ENCODE results near the gene H1-8.

H1-8 gene

DNA sequence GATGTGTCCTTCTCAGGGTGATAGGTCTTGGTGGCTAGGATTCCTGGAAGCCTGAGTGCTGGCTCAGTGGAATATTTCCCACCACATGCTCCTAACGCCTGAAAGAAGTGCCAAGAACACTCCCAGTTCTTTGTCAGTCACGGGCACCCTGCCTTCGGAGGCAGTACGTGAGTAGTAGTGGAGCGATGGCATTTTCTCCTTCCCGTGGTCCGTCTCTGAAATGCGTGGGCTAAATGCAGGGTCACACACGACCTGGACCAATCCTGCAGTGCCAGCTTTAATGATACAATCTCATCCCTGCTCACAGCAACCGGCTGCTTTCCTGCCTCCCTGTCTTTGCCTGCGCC is 14.5 kb downstream of the H1-8 start:
- DNase-seq = no peak

DNA sequence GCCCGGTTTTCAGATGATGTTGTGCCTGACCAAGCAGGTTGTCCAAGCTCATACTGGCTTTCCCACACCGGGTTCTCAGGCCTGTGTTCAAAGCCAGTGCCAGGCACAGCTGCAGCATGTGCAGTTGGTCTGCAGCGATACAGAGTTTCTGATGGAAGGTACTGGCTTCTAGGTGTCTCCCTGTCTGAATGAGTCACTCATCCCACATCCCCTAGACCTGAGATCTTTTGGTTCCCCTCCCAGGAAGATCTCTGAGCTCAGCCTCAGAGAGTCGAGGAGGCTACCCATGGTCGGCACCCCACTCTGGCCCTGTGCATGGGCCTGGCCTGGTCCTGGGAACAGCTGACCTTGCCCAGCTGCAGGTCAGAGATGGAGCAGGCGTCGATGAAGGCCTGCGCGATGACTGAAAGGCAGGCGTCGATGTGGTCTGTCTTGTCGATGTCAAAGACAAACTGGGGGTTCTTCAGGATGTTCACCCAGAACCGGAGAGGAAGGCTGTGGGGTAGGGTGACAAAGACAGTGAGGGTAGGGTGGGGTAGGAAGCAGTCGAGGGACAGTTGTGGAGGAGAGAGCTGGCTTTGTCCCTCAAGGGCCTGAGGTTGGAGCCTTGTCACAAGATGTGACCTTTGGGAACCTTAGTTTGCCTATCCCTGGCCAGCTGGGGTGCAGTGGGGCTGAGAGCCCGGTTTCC is 15.3 kb downstream of the H1-8 start:
- DNase-seq = no peak

DNA sequence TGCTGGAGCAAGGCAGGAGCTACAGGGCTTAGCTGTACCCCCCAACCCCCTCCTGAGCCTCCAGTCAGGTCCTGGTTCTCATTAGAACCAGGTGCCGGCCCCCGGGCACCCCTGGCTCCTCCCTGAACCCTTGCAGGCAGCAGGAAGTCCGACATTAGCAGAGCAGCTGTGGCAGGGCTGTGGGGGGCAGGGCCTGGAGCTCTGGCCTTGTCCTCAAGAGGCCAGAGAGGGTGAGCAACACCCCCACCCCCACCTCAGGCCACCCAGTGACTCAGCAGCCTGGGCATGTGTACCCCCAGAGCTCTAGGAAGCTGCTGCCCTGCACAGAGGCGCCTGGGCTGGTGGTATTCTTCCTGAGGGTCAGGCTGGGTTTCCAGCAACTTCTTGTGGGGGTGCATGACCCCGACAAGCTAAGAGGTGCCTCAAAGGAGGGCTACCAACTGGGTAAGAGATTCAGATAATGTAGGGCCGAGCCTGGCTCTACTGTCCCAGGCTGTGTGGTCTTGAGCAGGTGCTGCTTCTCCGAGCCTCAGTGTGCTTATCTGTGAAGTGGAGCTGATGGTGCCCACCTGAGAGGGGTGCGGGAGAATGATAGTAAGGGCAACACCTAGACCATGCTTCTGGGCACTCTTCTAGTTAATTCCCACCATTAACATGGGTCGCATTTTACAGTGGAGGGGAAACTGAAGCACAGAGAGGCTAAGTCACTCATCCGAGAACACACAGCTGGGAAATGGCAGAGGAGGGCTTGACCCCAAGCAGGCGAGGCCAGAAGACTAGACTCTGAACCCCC is 16.0 kb downstream of the H1-8 start:
- peak; percentile 24 for DNase-seq

DNA sequence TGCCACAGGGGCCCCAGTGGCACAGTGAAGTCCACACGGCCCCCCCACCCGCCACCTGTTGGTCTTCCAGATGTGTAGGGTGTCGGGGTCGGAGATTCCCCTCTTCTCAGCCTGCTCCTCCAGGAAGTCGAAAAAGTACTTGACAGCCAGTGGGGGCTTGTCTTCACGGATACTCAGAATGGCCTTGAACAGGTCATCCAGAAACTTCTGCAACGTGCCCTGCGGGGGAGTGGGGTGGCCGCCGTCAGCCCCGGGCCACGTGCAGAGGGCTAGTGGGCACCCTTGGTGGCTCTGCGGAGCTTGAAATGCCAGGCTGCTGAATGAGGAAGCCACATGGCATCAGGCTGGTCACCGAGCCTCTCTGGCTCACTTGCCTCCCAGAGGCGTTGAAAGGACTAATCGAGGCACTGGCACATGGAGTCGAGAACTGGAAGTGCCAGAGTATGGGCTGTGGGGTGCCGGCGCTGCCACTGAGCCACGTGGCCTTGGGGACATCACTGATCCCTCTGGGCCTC is 16.6 kb downstream of the H1-8 start:
- no peak for DNase-seq

DNA sequence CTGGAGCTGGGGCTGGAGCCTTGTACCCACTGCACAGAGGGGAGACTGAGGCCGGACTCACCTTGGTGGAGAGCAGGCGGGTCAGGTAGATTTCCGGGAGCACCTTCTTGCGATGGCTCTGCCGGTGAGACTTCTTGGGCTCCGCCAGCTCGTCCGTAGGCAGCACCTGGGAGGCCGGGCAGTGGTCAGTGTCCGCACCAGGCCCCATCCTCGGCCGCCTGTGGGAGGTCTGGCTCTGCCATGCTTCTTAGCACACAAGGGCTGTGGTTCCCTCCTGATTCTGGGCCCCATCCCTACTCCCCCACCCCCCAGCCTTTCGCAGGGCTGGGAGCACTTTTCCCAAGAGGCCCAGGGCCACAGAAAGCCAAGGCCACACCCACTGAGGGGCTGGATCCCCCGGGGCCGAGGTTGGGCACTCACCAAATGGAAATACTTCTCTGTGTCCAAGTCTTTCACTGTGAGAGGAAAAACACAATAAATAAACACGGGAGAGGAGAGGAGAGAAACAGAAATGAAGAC is 17.4 kb downstream of the H1-8 start:
- peak; percentile 45 for DNase-seq

DNA sequence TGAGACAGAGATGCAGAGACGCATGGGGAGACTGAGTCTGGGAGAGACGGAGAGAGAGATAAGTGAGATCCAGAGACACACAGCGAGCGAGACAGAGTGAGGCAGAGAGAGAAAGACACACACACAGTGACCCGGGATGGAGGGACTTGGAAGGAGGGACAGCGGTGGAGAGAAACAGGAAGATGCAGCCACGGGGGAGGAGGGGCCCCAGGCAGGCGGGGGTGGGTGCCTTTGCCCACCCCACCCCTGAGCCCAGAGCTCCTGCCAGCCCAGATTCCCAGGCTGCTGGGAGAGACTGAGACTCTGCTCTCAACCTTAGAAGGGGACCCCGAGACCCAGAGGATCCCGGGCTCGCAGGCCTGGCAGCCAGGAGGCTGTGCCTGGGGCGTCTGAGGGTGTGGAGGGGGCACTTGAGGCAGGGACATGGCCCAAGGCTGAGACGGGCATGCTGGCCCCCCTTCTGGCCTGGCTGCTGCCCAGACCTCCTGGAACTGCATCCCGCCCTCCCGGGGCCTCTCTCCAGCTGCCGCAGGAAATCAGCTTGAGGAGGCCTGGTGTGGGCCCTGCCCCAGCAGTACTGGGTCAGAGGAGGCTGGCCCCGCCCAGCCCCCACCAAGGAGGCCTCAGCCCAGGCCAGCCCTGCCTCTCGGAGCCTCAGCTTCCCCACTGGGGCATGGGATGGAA is 18.1 kb downstream of the H1-8 start:
- peak; percentile 57 for DNase-seq

DNA sequence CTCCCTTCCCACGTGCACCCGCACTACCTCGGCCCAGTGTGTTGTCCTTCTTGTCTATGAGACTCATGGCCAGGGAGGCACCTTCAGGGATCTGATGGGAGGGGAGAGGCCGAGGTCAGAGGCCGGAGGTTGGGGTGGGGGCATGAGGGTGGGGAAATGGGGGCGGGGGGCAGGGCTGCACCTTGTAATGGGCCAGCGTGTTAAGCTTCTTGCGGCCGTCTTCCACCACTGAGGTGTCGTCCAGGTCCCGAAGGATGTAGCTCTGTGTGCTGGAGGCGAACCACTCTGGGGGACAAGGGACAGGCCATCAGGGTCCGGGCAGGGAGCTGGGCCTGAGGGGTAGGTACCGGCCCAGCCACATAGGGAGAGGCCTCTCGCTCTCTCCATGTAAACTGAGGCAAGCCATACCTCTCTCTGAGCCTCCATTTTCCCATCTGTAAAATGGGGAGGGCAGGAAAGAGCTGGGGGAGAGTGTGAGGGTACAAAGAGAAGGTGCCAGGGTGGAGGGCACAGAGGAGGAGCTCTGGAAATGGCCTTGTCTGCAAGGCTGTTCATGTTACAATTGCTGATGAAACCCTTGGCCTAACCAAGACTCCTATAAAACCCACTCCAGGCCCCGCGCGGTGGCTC is 18.8 kb downstream of the H1-8 start:
- no peak for DNase-seq

DNA sequence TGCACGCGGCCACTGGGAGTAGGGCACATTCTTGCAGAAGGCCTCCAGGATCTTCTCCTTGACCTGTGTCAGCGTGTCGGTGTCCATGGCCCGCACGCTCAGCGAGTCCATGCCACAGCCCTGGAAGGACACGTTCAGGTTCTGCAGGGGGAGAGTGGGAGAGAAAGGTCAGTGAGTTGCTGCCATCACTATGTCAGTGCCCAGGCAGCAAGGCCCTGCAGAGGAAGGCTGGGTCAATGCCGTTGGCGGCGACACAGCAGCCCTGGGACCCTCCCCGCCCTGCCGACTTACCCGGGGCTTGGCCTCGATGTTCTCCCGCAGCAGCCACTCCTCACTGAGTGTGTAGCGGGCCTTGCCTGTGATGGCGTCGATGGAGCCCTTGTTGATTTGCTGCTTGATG is 19.8 kb downstream of the H1-8 start:
- DNase-seq = no peak

DNA sequence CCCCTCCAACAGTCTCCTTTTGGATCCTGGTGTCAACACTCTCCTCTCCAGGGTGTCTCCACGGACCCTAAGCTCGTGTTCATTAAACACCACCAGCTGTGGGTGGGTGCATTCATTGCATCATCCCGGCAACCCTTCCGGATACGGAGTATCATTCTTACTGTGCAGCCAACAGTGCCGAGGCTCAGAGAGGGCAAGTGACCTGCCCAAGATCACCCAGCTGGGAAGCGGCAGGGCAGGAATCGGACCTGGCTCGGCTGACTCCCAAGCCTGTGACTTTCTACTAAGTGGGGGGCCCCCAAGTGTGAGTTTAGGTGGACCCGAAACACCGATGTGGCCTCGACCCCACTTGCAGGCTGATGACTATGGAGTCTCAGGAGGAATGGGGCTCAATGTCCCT is 20.4 kb downstream of the H1-8 start:
- no peak for DNase-seq

DNA sequence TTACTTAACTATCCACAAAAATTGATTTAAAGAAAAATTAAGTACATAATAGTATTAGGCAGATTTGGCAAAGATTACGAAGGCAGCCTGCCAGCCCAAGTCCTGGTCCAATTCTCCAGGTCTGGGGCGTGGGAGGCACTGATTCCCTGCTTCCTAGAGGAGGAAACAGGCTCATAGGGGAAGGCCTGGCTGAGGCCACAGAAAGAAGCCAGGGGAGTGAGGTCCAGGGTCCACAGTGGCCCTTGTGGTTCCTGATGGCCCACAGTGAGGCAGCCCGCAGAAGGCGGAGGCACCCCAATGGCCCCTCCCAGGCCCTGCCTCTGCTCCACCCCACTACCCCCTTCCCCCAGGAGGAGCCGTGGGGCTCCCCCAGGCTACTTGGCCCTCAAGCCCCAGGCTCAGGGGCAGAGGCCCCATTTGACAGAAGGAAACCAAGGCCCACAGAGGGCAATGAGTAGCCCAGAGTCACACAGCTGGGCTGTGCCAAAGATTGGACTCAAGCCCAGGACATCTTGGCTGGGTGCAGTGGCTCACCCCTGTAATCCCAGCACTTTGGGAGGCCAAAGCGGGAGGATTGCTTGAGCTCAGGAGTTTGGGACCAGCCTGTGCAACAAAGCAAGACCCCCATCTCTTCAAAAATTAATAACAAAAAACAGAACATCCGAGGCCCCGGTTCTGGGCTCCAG is 21.0 kb downstream of the H1-8 start:
- DNase-seq = no peak

DNA sequence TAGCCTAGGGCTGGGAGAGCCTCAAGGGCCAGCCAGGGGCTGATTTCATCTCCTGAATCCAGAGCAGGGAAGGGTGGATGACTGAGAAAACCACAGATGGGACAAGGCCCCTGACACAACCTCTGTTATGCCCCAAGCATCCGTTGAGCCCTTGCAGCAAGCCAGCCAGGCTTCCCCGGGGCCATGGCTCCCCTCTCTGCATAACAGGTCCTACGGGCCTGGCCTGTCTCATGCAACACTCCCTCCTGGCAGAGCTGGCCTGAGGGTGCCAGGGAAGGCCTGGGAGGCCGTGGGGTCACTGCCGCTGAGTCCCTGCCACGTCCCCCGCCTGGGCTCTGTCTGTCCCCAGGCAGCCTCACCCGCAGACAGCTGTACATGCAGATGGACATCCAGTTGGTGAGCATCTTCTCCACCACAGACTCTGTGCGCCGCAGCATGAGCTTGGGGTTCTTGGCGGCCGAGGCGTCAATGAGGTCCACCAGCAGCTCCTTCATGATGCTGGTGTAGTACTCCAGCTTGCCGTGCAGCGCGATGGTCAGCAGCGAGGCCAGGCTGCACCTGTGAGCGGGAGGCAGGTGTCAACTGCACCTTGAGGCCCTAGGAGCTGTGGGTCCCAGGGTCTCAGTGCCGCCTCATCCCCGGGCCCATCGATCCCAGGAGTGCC is 22.1 kb downstream of the H1-8 start:
- no peak for DNase-seq

DNA sequence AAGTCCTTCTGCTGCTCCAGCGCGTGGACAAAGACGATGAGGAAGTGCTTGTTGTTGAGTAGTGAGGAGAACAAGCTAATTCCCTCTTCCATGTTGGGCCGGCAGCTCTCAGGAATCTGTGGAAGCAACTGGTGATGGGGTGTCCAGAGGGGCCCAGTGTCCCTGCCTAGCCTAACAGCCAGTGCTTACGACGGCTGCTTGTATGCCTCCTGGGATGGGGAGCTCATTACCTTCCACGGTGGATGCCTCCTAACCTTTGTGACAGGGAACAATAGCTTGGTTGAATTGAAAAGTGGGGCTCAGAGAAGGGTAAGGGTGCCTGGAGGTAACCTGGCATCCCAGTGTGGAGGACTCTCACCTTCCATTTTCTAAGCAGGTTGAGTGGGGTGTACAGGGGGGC is 22.9 kb downstream of the H1-8 start:
- DNase-seq = no peak

DNA sequence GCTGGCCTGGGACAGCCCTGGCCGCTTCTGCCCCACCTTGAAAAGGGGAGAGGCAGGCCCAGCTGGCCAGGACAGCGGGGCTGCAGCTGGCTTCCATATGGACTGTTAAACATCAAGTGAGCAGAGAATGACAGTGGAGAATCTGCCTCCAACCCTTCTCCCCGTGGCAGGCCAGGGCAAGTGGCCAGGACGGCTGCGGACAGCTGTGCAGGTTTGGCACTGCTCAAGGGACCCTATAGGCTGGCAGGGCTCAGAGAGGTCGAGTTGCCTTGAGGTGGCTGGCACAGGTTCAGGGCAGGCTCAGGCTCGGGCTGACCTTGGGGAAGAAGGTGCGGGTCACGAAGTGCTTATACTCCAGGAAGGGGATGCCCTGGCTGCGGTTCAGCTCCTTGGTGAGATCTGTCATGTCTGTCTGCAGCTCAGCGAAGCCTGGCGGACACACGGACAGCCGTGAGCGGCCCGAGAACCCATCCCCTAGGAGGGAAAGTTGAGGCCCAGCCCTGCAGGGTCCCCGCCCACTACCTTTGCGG is 24.3 kb downstream of the H1-8 start:
- DNase-seq = no peak

DNA sequence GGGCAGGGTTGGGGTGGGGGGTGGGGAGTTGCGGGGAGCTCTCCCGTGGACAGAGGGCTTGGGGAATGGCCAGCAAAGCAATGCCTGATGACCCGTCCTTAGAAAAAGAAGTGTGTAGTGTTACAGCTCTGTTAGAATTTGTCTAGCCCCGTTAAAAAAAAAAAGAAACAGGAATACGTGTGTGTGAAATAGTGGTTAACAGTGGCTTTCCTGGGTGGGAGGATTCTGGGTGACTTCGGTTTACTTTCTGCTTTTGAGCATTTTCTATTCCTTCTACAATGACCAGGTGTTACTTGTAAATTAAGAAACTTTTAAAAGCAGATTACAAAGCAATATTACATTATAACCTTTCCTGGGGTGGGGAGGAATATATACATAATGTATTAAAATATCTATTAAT is 25.0 kb downstream of the H1-8 start:
- no peak for DNase-seq

DNA sequence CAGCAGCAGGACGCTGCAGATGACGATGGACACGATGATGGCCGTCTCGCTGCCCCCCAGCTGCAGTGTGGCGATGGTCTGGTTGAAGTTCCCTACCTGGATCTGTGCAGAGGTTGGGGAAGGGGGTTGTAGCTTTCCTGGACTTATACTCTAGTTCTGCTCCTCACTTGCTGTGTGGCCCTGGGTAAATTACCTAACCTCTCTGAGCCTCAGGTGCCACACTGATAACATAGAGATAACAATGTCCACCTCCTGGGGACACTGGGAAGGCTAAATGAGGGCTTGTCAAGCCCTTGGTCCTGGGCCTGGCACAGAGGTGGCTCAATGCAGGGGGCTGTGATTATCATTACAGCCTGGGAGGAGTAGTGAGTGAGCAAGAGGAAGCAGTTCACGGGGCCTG is 26.9 kb downstream of the H1-8 start:
- no peak for DNase-seq

DNA sequence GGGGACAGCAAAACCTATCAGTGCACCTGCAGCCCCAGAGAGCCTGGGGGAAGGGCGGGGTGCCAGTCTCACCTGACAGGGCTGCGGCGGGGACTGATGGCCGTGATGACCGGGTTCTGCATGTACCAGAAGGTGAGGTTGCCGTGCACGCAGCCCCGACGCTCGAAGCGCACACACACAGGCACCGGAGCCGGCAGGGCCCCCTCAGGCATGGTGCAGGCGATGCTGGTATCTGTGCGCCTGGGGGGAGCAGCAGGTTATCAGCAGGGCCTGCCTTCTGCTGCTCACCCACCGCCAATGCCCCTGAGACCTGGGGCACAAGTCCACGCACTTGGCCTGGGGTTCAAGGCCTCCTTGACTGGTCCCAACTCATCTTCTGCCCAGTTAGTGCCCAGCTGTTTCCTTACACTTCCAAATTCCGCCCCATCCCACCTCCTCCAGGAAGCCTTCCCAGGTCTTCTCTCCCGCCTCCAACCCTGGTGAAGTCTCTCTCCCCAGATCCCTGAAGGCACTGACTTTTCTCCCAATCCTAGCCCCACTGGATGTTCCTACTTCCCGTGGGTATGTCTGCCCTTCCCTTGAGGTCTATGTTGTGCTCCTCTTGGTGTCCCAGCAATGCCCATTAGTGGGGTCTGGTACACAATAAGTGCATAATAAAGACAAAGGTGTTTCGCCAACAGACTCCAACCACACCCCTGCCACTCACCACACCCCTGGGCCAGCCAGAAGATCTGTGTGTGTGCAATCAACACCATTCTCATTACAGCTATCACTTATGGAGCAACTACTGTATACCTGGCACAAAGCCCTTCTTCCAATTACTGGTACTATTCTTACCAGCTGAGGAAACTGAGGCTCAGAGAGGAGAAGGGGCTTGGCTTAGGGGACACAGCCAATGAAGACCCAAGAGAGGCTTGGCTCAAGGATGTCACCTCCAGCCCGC is 28.9 kb downstream of the H1-8 start:
- DNase-seq = no peak

DNA sequence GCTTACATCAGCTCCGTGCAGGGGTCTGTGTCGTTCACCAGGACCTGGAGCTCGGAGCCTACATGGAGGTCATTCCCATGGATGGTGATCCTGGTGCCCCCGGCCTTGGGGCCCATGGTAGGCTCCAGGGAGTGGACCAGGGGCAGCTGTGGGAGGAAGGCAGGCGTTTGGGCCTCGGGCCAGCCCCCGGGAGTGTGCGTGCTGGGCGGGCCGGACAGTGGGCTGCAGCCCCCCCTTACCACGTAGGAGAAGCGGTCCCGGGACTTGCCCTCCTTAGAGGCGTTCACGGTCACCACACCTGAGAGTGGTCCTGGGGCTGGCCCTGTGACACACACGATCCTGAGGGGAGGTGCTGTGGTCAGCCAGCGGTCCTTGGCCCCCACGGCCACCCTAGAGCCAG is 29.6 kb downstream of the H1-8 start:
- DNase-seq = no peak

DNA sequence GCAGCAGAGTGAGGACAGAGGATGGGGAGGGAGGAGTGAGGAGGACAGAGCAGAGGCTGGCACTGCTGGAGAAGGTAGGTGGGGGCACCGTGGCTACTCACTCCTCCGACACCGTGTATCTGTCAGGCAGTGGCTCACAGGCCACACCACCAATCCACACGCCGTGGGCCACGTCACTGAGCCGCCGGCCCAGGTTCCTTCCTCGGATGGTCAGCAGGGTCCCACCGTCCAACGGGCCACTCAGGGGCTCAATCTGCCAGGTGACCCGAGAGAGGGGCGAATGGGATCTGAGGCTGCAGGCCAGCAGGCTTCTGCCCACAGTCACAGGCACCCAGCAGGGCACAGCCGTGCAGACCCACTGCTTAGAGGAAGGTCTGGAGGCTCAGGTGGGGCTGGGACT is 30.5 kb downstream of the H1-8 start:
- DNase-seq = no peak

DNA sequence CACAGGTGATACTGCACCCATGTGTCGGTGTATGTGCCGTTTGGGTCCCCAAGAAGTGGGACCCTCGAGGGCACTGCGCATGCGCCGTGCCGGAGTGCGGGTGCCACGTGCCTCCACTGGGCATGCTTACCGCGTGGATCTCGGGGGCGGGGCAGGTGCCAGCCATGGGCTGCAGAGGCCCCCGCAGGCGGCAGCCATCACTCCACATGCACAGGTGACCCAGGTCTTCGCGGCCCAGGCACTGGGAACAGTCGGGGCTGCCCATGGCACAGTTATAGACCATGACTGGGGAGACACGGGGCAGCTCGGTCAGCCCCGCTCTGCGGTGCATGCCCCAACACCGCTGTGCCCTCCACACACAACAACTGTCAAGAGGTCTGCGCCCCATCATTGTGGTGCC is 31.2 kb downstream of the H1-8 start:
- DNase-seq = no peak

DNA sequence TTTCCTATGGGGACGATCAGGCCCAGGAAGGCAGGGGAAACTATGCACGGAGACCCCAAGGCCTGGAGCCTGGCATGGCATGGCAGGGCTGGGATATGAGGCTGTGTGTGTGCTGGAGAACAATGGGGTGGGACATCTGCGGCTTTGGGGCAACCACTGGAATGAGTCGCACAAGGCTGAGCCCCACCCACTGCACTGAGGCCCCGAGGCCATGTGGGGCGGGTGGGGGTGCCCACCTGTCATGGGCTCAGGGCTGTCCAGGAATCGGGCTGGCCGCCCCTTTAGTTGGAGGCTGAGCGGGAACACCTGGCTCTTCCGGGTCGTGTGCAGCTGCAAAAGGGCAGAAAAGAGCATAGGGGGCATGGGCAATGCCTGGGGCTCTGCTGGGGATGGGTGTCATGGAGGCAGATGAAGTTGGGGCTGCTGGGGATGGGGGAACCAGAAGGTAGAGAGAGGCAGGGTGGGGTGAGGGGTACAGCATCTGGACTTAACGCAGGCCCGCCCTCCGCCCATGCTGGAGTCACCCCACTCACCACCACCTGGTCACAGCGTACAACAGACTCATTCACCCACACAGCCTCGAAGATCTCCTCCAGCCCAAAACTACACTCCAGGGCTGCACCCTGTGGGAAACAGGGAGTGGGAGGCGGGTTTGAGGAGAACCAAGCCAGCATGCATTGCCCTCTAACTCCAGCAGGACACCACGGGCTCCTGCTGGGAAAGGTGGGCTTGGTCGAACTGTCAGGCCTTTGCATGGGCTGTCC is 32.4 kb downstream of the H1-8 start:
- no peak for DNase-seq

All from NCI-H82 (cell line).